Measurements from ENCODE around the gene MSI2.

The MSI2 gene

GRCh38 chr17:57527221-57528057, 271.1 kb downstream of the MSI2 start:
- no peak for DNase-seq (ENCODE audit: low spot score)

DNA sequence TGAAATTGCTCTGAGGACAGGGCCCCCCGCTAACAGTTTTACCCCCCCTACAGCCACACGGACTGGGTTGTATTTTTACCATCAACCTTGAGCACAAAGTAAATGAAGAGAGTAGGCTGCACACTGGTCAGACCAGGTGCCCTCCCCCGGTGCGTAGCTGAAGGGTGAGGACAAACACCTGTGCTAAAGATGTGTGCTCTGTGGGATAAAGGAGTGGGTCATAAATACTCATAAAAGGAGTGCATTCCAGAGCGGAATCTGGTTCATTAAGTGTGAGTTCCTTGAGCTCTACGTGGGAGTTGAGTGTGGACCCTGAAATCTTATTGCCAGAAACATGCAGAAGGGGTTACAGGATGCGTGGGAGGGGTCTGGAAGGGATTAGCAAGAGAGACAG, 271.7 kb downstream of the MSI2 start:
- no peak for DNase-seq (ENCODE audit: low spot score)

- DNase-seq (ENCODE audit: low spot score): peak; percentile 24
Observed at GRCh38 chr17:57530026-57530425, 273.7 kb downstream of the MSI2 start.

- DNase-seq (ENCODE audit: low spot score): no peak
Observed at GRCh38 chr17:57530508-57530907, 274.2 kb downstream of the MSI2 start.

- no peak for DNase-seq (ENCODE audit: low spot score)
Observed at GRCh38 chr17:57531078-57531477, 274.8 kb downstream of the MSI2 start.

- no peak for DNase-seq (ENCODE audit: low spot score)
Observed at GRCh38 chr17:57531648-57532504, 275.6 kb downstream of the MSI2 start.

GRCh38 chr17:57532556-57532955, 276.2 kb downstream of the MSI2 start:
- DNase-seq (ENCODE audit: low spot score): no peak

- no peak for DNase-seq (ENCODE audit: low spot score)
Observed at GRCh38 chr17:57532966-57533365, 276.6 kb downstream of the MSI2 start.

DNA sequence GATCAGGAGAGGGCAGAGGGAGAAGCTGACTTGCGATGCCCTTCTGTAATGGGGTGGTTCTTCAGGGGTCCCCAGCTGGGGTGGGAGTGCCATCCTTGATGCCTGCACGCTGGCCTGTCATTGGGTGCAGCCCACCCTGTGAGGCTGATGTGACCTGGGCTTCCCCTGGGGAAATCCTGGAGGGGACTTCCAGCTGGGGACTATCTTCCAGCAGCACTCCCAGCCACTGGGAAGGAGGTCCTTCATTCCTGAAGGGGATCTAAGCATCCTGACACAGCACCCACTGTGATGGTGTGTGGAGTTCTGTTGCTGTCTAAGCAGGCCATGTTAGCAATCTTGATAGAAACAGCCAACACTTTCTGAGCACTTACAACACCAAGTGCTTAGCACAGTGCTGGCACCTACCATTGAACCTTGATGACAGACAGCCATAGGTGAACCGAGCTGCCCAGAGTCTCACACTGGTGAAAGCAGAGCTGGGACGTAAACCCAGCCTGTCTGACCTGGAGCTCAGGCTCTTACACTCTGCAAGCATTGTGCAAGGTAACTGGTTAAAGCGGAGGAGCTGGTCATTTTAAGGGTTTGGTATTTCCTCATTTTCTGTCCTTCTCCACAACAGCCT, 277.5 kb downstream of the MSI2 start:
- DNase-seq (ENCODE audit: low spot score): no peak

DNA sequence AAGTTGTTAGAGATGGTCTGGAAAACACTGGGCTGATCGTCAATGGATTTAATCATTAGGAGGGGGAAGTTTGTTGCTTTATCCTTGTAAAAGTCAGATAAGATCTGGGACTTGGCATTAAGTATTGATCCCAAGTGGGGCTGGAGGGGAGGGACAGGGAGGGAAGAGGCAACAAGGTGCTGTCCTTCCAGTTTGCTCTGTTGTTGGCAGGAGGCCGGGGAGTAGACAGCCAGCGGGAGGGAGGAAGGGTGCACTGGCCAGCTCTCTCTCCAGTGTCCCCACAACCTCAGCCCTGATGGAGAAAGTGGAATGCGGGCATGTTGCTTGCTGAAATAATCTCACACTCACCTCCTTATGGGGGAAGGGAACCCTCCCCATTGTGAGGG, 278.5 kb downstream of the MSI2 start:
- DNase-seq (ENCODE audit: low spot score): no peak

DNA sequence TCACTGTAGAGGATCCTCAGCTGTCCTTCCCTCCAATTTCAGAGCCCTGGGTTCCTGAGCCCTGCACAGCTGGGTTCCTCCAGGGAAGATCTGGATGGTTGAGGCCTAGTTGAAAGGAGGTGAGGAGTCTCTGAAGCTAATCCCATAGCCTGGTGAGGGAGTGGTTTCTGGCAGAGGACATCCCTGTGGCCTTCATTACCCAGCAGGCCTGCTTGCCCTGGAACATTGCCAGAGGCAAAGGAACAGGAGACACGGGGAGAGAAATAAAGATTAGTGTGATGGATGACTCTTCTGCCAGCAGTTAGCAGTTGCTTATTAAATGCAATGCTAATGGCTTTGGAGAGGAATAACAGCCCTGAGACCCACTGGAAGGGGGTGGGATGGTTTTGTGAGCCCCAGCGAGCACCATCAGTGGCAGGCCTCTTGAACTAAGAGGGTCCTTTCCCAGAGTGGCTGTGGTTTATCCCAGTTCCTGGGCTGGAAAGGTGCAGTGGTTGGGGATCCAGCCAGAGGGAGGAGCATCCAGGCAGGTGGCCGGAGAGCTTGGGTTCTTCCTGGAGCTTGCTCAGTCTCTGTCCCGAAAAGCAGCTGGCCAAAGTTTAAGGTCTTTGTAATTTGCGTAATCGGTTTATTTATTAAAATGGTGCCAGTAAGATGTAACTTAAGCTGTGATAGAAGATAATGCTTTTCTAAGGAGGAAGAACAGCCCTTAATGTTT, 279.1 kb downstream of the MSI2 start:
- DNase-seq (ENCODE audit: low spot score): no peak

DNA sequence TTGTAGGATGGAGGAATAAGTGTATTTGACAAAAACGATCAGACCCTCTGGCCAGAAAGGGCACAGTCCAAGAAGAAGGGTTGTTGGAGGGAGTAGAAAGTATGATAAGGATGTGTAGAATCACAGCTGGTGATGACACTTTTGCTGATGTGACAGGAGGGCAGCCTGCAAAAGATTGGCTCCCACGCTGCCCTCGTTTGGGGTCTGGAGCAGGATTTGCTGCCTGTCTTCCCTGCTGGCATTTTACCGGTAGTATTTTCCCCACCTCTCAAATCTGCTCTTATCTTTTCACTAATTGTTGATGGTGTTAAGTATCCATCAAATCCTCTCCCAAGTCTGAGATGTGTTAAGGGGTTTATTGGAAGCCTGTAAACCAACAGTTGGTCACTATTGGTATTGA, 280.0 kb downstream of the MSI2 start:
- DNase-seq (ENCODE audit: low spot score): no peak

GRCh38 chr17:57536789-57537523, 280.6 kb downstream of the MSI2 start:
- DNase-seq (ENCODE audit: low spot score): no peak

- no peak for DNase-seq (ENCODE audit: low spot score)
Observed at GRCh38 chr17:57537524-57538410, 281.4 kb downstream of the MSI2 start.

- no peak for DNase-seq (ENCODE audit: low spot score)
Observed at GRCh38 chr17:57538736-57539456, 282.6 kb downstream of the MSI2 start.

DNA sequence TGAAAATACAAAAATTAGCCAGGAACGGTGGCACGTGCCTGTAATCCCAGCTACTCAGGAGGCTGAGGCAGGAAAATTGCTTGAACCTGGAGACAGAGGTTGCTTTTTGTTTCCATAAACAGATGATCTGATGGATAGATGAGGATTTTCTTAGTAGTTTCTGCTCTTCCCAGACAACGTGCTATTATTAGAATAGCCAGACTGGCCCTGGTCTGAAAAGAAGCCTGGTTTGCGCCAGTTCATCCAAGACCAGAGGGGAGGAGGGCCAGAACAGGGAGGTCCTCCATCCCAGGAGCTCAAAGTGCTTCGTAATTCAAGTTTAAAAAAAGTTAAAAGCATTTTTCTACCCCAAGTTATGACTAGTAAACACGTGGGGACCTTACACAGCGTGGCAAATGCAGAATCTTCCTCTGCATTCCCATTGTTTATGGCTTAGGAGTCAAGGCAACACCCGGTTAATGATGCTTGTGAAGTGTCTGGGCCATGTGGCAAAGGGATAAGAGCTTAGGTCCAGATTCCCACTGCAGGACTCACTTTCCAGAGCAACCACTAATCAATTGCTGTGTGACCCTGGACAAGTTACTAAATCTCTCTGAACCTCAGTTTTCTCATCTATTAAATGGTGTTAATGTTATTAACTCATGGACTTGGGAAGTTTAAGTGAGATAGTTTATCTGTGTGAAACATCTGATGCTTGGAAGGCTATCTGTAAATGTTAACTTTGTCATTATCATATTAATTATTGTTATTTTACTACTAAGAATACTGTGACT, 283.4 kb downstream of the MSI2 start:
- no peak for DNase-seq (ENCODE audit: low spot score)

GRCh38 chr17:57540596-57540995, 284.3 kb downstream of the MSI2 start:
- no peak for DNase-seq (ENCODE audit: low spot score)

- no peak for DNase-seq (ENCODE audit: low spot score)
Observed at GRCh38 chr17:57541049-57541448, 284.7 kb downstream of the MSI2 start.

Measured in AG08396 (cell line).